Gastroesophageal sphincter (tissue), 3 donors: ENCODE measurements around the gene RSPH9.
A peak's percentile ranks its signal among the peaks of the same experiment; 100 is the strongest.

Experiments
- CTCF ChIP-seq, 4 experiments: fragments of 200-600 bp in 2 of 4; fragments of 450-650 bp in 2 of 4; sonication (generic) in 1 of 4; IDR thresholded peaks; one replicate each; pipeline ENCODE4 v1.5.1; 2017 to 2019; ENCODE audit warnings: antibody characterized with exemption in 4 of 4, mild to moderate bottlenecking in 2 of 4, moderate library complexity in 2 of 4
- EP300 ChIP-seq: sonication (generic); formaldehyde crosslinking; IDR thresholded peaks from one replicate; pipeline ENCODE4 v1.6.1; 2017; ENCODE audit warnings: antibody characterized with exemption, mild to moderate bottlenecking
- POLR2A ChIP-seq, 2 donors: fragments of 450-650 bp; IDR thresholded peaks; one replicate each; pipeline ENCODE4 v1.6.1; 2017; ENCODE audit warnings: antibody characterized with exemption in 2 of 2, mild to moderate bottlenecking in 2 of 2, moderate library complexity in 1 of 2
- POLR2AphosphoS5 ChIP-seq: sonication (generic); formaldehyde crosslinking; IDR thresholded peaks from one replicate; pipeline ENCODE4 v1.6.1; 2017; ENCODE audit warnings: antibody characterized with exemption

DNA sequence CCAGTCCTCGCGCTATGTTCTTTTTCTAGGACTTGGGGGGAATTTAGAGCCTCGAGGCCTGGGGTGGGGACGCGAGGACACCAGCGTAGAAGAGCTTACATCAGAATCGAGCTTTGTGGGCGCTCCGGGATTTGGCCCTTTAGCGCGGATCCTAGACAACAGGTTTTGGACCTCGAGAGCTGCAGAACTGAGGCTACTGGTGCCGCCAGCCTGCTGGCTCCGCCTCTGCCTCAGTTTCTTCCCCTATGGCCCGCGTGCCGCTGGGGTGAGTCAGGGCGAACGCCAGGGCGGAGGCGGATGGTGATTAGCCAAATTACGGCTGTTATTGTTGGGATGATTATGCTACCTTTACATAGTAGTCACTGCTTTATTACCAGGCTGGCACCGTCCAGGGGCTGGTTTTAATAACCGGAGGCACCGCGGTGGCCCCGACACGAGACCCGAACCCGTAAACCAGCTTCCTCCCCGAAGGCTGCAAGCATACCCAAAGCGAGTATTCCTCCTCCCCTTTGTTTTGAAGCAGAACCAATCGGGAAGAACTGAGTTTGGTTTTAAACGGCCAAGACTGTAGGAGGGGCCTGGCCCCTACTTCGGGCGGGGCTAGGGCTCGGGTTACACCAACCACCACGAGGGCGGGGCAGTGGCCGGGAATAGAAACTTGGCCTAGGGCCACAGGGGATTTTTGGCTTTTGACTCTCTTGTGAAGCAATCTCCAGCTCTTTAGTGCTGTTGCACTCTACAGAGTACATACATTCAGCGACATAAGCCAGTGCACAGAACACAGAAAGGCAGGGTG, 15.1 kb upstream of the RSPH9 start:
- no peak for TF ChIP-seq CTCF (IDR thresholded peaks at IDR 0.05)
- TF ChIP-seq EP300: no peak
- TF ChIP-seq POLR2A (IDR thresholded peaks at IDR 0.05): peak; percentile 47 to 54
- TF ChIP-seq POLR2AphosphoS5: peak; percentile 80
